ENCODE measurements around the gene AGXT2.

The AGXT2 gene

DNA sequence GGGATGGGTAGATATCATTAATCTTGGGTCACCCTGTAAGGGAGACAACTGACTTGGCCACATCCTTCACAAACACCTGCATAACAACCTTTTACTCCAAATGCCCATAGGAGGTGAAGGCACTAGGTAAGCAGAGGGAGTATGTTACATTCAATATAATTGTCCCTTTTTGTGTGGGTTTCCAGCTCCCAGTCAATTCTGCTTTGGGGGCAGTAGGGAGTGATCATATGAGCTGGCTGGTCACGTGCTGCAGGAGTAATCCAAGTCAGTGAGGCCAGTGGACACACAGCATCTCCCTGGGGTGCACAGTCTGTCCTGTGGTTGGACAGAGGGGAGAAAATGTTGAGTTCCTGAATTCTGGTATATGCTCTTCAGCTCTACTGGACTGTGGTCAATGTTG is 1.2 kb upstream of the AGXT2 start:
- H3K4me3 ChIP-seq (ENCODE audit: low read depth, low read length), result no peak overlapping the region
- no peak for DNase-seq (ENCODE audit: low read depth, low spot score)
- TF ChIP-seq, protein P1, sequence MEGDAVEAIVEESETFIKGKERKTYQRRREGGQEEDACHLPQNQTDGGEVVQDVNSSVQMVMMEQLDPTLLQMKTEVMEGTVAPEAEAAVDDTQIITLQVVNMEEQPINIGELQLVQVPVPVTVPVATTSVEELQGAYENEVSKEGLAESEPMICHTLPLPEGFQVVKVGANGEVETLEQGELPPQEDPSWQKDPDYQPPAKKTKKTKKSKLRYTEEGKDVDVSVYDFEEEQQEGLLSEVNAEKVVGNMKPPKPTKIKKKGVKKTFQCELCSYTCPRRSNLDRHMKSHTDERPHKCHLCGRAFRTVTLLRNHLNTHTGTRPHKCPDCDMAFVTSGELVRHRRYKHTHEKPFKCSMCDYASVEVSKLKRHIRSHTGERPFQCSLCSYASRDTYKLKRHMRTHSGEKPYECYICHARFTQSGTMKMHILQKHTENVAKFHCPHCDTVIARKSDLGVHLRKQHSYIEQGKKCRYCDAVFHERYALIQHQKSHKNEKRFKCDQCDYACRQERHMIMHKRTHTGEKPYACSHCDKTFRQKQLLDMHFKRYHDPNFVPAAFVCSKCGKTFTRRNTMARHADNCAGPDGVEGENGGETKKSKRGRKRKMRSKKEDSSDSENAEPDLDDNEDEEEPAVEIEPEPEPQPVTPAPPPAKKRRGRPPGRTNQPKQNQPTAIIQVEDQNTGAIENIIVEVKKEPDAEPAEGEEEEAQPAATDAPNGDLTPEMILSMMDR (IDR thresholded peaks at IDR 0.05; ENCODE audit: low read depth, low read length), result no peak
- in situ Hi-C loops (cut with HindIII; ENCODE audit: low sequenced_read_pairs), result no loop called here

DNA sequence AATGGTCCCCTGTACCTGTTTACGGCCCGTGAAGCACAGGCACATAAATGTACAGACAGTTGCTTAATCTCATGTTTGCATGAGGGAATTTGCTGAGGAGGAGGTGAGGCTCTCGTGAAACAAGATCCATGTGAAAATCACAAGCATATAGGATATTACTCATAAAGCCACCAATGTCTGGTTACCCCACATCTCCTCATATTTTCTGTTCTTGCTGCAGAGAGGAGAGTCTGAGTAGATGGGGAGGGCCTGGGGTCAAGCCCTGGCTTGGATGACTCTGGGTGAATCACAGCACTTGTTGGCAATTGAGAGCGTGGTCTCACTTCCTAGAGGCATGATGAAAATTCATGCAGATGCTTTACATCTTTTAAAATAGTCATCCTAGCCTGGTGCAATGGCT is 975 bp downstream of the AGXT2 start:
- no peak overlapping the region for H3K4me3 ChIP-seq (ENCODE audit: low read depth, low read length)
- TF ChIP-seq, protein P1 (IDR thresholded peaks at IDR 0.05; ENCODE audit: low read depth, low read length), result no peak
- in situ Hi-C loops (cut with HindIII; ENCODE audit: low sequenced_read_pairs), result no loop called here
- DNase-seq (ENCODE audit: low read depth, low spot score), result peak; percentile 94

DNA sequence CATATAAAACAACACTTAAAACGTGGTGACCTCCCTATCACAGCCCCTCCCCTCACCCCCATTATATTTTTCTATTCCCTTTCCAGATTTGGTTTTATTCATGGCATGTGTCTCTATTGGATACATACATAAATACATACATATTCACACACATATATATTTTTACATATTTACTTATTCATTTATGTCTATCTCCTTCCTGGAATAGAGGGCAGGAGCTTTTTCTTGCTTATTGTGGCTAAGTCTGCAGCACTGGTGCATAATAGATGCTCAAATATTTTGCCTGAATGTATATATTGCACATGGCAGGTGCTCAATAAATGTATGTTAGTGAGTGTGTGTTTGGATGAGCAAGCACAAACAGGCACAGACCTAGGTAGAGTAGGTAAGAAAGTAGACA is 2.5 kb downstream of the AGXT2 start:
- in situ Hi-C loops (cut with HindIII; ENCODE audit: low sequenced_read_pairs), result no loop called here
- H3K4me3 ChIP-seq (ENCODE audit: low read depth, low read length), result no peak overlapping the region
- no peak for DNase-seq (ENCODE audit: low read depth, low spot score)
- TF ChIP-seq, protein P1 (IDR thresholded peaks at IDR 0.05; ENCODE audit: low read depth, low read length), result no peak

DNA sequence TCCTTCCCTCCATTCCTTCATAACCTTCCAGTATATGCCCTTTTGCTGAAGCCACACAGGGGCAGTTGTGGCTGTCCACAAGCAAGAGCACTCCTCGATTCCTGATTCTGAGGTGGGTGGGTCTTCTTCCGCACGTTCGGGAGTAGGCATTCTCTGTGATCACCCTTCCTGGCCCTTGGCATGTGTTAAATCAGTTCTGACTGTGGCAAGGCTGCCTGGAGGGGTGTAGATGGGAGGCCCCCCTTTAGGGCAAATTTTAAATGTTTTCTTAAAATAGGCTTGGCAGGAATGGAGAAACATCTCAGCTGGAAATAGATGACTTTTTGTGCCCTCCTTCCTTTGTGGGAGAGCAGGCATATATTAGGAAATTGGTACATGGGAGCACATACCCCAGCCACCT is 3.1 kb downstream of the AGXT2 start:
- DNase-seq (ENCODE audit: low read depth, low spot score), result no peak
- in situ Hi-C loops (cut with HindIII; ENCODE audit: low sequenced_read_pairs), result no loop called here
- TF ChIP-seq, protein P1 (IDR thresholded peaks at IDR 0.05; ENCODE audit: low read depth, low read length), result no peak
- no peak overlapping the region for H3K4me3 ChIP-seq (ENCODE audit: low read depth, low read length)

DNA sequence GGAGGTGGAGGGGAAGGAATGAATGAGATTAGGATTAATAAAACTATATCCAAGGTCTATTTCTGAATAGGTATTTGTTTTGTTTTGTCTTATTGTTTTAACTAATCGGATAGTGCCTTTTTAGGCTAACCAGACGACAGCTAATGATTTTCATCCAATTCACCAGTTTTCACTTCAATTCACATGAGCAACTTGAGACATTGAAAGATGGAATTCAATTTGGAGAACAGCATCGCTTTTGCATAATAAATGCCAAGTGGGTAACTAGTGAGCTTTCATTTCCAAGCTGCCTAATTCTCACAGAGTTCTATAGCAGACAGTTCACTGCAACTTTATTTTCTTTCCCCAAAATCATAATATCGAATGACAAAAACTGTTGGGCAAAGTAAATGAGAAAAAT is 5.0 kb downstream of the AGXT2 start:
- H3K4me3 ChIP-seq (ENCODE audit: low read depth, low read length), result no peak overlapping the region
- no peak for DNase-seq (ENCODE audit: low read depth, low spot score)
- TF ChIP-seq, protein P1 (IDR thresholded peaks at IDR 0.05; ENCODE audit: low read depth, low read length), result no peak
- in situ Hi-C loops (cut with HindIII; ENCODE audit: low sequenced_read_pairs), result no loop called here

DNA sequence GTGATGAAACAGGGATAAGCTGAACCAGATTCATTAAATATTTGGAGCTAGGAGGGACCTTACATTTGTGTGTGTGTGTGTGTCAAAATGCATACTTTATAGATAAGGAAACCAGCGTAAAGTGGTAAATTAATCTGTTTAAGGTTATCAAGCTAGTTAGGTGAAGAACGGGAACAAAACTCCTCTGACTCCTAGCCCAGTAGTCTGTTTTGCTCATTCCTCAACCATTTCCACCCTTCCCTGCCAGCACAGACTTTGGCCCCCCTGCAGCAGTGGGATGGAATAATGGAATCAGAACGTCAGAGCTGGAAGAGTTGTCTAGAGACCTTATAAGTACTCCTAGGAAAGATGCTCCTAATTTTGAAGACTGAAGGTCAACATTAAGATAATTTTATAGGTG is 6.5 kb downstream of the AGXT2 start:
- in situ Hi-C loops (cut with HindIII; ENCODE audit: low sequenced_read_pairs), result no loop called here
- no peak overlapping the region for H3K4me3 ChIP-seq (ENCODE audit: low read depth, low read length)
- TF ChIP-seq, protein P1 (IDR thresholded peaks at IDR 0.05; ENCODE audit: low read depth, low read length), result no peak
- DNase-seq (ENCODE audit: low read depth, low spot score), result peak; percentile 31

DNA sequence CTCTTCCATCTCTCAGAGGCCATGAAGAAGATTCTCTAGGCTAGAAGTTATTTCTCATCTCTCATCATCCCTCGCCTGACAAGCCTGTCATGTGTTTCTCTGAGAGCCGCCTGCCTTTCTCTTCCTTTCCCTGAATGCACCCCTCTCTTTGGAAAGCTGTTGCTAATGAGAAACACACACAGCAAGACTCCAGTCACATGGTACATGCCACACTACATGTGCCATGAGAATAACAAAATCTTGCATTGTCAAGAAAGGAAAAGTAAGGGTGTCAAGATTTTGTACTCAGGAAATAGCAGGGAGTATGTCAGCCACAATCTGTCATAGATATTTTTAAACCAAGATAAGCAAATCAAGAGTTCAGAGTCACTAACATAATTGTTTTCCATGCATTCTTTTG is 8.9 kb downstream of the AGXT2 start:
- DNase-seq (ENCODE audit: low read depth, low spot score), result no peak
- TF ChIP-seq, protein P1 (IDR thresholded peaks at IDR 0.05; ENCODE audit: low read depth, low read length), result no peak
- H3K4me3 ChIP-seq (ENCODE audit: low read depth, low read length), result no peak overlapping the region
- in situ Hi-C loops (cut with HindIII; ENCODE audit: low sequenced_read_pairs), result no loop called here
